Measurements from ENCODE around the gene ST3GAL4. TPM values are rescaled to one million over a fixed set of nuclear protein-coding genes. Genes with fewer than 3 reads are reported as not detected.
A peak's percentile ranks its signal among the peaks of the same experiment; 100 is the strongest.

ST3GAL4 gene
- total RNA-seq, 4 donors from 2014 or later = 13.2 to 59.3 (median 41.9) TPM

DNA sequence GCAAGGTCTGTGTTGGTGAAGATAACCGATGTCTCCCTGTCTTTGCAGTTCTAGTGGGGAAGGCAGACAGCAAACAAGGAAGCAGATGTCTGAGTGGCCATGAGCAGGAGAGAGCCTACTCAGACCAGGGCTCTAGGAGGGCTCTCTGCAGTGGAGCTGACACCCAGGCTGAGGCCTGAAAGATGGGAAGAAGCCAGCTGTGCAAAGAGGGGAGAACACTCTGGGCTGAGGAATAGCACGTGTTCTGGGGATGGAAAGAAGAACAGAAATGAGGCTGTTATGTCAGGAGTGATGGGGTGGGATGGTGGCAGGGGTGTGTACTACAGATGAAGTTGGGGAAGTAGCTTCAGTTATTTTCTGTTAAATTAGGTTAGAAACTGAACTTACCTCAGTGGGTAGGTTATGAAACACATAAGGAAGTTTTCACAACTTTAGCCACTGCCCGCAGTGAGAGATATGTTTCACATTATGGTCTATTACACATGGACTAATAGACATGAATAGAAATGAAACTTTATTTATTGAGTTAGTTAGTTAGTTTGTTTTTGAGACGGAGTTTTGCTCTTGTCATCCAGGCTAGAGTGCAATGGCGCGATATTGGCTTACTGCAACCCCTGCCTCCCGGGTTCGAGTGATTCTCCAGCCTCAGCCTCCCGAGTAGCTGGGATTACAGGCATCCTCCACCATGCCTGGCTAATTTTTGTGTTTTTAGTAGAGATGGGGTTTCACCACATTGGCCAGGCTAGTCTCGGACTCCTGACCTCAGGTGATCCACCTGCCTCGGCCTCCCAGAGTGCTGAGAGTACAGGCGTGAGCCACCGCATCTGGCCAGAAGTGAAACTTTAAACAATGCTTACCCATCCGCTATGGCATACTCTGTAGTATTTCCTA lies 43.8 kb upstream of the ST3GAL4 start:
- TF ChIP-seq, protein P1, sequence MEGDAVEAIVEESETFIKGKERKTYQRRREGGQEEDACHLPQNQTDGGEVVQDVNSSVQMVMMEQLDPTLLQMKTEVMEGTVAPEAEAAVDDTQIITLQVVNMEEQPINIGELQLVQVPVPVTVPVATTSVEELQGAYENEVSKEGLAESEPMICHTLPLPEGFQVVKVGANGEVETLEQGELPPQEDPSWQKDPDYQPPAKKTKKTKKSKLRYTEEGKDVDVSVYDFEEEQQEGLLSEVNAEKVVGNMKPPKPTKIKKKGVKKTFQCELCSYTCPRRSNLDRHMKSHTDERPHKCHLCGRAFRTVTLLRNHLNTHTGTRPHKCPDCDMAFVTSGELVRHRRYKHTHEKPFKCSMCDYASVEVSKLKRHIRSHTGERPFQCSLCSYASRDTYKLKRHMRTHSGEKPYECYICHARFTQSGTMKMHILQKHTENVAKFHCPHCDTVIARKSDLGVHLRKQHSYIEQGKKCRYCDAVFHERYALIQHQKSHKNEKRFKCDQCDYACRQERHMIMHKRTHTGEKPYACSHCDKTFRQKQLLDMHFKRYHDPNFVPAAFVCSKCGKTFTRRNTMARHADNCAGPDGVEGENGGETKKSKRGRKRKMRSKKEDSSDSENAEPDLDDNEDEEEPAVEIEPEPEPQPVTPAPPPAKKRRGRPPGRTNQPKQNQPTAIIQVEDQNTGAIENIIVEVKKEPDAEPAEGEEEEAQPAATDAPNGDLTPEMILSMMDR (IDR thresholded peaks at IDR 0.05) = no peak
- ATAC-seq (ENCODE audit: low FRiP score) (no peak), DNase-seq (ENCODE audit: low spot score) (no peak)

DNA sequence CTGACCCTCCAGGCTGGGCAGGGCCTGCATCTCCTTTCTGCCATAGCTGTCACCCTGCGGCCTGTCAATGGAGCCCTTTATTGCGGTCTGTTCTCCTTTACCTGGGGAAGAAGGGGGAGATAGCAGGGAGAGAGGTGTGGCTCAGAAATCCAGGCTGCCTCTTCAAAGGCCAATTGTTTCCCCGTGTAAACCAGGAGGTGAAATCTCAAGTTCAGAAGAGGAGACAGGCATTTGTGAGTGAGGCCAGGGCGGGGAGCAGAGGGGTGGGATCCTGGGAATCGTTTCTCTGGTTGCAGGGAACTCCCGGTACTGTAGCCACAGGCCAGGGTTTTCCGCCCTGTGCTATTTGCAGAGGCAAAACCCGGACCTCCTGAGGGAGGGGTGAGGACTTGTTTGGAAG lies 42.5 kb upstream of the ST3GAL4 start:
- TF ChIP-seq, protein P1 (IDR thresholded peaks at IDR 0.05) = no peak
- ATAC-seq (ENCODE audit: low FRiP score) (no peak), DNase-seq (ENCODE audit: low spot score) (no peak)

DNA sequence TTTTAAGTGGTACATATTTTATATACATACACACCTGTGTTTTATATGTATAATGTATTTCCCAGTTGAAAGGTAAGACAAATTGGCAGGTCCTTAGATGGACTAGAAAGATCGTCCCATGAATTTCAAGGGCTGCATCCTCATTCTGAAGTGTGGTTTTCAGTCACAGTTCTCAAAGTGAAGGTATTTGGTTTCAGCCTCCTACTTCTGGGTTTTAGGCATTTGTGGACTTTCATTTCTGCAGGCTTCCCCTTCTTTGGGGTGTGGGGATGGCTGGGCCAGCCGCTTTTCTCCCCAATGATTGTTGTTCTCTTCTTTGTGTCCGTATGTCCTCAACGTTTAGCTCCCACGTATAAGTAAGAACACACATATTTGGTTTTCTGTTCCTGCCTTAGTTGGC lies 41.7 kb upstream of the ST3GAL4 start:
- DNase-seq (ENCODE audit: low spot score) = no peak
- ATAC-seq (ENCODE audit: low FRiP score) = no peak
- TF ChIP-seq, protein P1 (IDR thresholded peaks at IDR 0.05) = no peak

DNA sequence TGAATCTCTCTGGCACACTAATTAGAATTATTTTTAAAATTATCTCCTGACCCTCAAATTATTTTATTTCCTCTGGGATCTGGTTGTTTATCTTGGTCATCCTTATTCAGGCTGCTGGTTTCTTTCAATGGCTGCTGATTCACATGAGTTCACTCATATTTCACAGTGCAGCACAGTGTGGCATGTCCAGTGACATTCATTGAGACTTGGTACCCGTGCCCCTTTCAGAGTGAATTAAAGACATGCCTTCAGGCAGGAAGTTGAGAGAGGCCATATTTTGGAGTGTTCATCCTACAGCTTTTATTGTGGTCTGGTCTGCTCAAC lies 38.1 kb upstream of the ST3GAL4 start:
- TF ChIP-seq, protein P1 (IDR thresholded peaks at IDR 0.05) = no peak
- DNase-seq (ENCODE audit: low spot score) (no peak), ATAC-seq (ENCODE audit: low FRiP score) (no peak)

DNA sequence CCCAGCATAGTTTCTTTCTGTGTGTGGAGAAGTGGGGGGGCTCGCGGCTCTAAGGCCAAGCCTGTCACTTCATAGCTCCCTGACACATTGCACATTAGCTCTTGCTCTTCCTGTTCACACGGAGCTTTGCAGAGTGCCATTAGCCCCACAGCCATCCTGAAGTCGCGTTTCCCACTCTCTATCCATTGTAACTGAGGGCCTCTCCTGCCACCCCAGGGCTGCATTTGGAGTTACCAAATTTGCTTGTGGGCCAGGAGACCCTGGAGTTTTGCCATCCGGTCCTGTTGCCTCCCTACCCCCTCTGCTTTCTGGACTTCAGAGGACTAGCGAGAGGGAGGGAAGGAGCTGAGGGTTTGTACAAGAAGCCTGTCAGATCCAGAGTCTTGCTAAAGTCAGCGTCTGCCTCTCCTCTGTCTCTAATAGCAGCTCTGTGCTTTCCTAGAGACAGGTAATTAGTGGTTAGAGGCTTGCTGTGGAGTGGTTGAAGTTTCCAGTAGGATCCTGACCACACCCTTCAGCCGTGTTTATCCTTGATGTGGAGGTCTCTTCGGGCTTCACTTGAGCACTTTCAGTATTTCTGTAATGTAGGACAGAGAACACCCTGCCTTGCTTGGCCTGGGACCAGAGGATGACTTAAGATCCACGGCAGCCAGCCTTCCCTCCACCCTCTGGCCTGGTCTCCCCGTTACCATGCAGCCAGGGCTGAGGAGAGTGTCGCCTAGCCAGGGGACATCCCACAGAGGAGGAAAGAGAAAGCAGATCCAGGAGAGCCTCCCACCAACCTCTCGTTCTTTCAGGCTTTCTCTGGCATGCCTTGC lies 37.5 kb upstream of the ST3GAL4 start:
- ATAC-seq (ENCODE audit: low FRiP score) = peak; percentile 83
- DNase-seq (ENCODE audit: low spot score) = no peak
- TF ChIP-seq, protein P1 (IDR thresholded peaks at IDR 0.05) = no peak

DNA sequence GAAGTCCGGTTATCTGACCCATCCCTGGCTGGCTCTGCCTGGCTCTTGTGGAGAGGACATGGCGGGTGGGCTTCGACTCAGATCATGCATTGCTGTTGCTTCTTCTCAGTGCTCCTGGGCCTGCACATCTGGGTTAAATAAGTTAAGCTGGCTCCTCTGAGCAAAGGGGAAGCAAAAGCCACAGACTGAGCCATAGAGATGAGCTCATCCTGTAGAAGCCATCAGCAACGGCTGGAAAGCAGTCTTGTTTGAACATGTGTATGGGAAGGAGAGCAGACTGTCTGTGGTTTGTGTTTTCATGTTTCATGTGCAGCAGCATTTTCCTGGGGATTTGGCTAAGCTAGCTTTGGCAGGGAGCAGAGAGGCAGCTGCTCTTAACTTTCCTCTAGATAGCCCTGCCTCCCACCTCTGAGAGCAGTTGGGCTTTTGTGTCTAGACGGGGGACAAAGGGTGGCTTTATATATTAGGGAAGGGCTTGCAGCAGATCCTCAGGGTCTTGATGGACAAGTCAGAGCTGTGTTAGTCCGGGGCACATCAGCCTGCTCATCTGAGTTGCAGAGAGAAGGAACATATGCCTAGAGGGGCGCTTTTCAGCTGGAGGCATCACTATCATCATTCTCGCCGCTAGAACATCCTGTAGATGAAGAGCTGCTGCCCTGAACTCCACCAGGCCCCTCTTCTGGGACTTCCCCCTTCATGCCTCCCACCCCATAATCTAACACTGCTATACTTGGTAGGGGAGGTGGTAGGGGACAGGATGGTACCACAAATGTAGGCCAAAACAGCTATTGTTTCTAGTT lies 36.7 kb upstream of the ST3GAL4 start:
- TF ChIP-seq, protein P1 (IDR thresholded peaks at IDR 0.05) = no peak
- ATAC-seq (ENCODE audit: low FRiP score) = peak; percentile 63
- no peak for DNase-seq (ENCODE audit: low spot score)
